HG03045 (cell line): ENCODE results near the gene ADGRF1.
"Not testable (repeated sequence)": the region's sequence is repeated elsewhere in the genome, so short reads cannot be mapped to it uniquely, and the experiment has no call there.

Experiments used
- ATAC-seq: cut with Tn5 transposase; IDR thresholded peaks from one replicate; pipeline ENCODE4 v1.9.1; 2021; ENCODE audit warnings: mild to moderate bottlenecking, moderate library complexity; ENCODE audit not compliant: unreplicated experiment

The ADGRF1 gene

GRCh38 chr6:47042275-47042791 is at the start of gene ADGRF1:
Gene ADGRF1, minus strand, starts transcription at chr6:47042332. Its CDS starts 13,271 bp downstream, at chr6:47029061.
- ATAC-seq, result no peak

- no peak for ATAC-seq
Measured at GRCh38 chr6:47090881-47091280, 48.7 kb upstream of the ADGRF1 start.

- not testable (repeated sequence) for ATAC-seq
Measured at GRCh38 chr6:47089473-47089872, 47.3 kb upstream of the ADGRF1 start.

GRCh38 chr6:47086051-47086770 is 44.1 kb upstream of the ADGRF1 start:
- ATAC-seq, result no peak

DNA sequence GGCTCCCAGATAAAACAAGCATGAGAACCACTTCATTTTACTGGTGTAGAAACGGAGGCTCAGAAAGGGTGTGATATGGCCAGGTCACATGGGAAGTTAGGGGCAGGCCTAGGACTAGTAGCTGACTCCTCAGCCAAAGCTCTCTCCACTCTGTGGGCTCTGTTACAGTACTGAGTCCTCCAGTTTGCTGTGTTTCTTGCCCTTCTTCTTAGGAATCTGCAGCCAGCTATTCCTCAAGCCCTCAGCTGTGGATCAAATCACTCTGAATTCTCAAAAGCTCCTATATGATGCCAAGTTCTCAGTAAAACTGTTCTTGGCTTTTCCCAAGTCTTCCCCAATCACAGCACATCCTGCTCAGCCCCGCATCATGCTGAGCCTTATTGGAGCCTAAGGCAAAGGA is 42.5 kb upstream of the ADGRF1 start:
- ATAC-seq, result no peak

- ATAC-seq, result no peak
Measured at GRCh38 chr6:47083586-47084047, 41.5 kb upstream of the ADGRF1 start.

- no peak for ATAC-seq
Measured at GRCh38 chr6:47080083-47080596, 38.0 kb upstream of the ADGRF1 start.

DNA sequence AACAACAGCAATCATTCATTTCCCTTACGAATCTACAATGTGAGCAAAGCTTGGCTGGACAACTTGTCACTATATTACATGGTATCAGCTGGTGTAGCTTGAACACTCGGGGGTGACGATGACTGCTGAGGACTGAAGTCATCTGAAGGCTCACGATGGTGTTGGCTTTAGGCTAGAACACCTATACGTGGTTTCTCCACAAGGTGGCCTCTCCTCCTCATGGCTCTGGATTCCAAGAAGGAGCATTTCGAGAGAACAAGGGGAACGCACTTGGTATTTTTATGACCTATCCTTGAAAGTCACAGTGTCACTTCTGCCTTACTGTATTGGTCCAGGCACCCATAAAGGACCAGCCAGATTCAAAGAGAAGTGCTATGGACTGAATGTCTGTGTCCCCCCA is 37.5 kb upstream of the ADGRF1 start:
- ATAC-seq, result no peak

DNA sequence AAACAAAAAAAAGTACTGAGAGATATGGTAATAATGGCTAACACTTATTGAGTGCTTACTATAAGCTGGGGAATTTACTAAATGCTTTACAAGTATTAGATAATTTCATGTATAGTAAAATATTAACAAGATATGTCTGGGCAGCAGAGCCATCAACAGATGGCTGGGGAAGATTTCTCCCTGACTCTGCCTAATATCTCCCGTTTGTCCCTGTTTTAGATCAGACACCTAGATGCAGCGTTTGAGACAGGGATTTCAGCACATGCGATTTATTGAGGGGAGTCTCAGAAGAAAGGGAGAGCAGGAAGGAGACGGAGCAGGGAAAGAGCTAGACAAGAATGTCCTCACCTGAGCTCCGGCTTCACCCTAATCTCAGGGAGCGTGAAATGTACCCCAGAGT is 36.9 kb upstream of the ADGRF1 start:
- no peak for ATAC-seq

- no peak for ATAC-seq
Measured at GRCh38 chr6:47076422-47077344, 34.6 kb upstream of the ADGRF1 start.

DNA sequence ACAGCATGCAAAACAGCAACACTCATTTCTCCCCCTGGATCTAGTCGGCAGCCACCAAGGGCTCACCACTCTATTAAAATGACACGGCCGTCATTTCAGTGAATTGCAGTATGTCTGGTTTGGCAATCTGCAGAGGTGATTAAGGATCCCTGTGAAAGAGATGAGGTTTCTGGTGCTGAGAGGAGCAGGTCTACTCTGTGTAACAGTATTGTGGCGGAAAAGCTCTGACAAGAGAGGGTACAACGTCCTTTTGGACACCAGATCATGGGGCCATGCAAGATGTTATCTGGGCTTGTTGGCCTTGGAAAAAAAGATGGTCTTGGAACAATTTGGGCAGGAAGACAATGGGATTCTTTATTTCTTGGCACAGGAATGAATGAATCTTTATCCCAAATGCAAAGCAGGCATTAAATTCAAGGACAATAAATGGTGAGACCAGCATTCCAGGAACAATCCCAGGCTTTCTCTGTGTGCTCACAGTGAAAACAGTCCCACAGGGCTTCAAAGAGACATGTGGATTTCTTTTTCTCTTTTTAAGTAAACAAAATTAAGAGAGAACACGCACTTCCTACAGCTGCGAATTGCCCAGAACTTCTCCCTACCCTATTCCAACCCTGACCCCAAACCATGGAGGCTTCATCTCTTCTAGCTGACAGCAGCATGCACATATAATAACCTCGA is 33.7 kb upstream of the ADGRF1 start:
- ATAC-seq, result no peak

GRCh38 chr6:47075168-47075567 is 33.0 kb upstream of the ADGRF1 start:
- ATAC-seq, result no peak

DNA sequence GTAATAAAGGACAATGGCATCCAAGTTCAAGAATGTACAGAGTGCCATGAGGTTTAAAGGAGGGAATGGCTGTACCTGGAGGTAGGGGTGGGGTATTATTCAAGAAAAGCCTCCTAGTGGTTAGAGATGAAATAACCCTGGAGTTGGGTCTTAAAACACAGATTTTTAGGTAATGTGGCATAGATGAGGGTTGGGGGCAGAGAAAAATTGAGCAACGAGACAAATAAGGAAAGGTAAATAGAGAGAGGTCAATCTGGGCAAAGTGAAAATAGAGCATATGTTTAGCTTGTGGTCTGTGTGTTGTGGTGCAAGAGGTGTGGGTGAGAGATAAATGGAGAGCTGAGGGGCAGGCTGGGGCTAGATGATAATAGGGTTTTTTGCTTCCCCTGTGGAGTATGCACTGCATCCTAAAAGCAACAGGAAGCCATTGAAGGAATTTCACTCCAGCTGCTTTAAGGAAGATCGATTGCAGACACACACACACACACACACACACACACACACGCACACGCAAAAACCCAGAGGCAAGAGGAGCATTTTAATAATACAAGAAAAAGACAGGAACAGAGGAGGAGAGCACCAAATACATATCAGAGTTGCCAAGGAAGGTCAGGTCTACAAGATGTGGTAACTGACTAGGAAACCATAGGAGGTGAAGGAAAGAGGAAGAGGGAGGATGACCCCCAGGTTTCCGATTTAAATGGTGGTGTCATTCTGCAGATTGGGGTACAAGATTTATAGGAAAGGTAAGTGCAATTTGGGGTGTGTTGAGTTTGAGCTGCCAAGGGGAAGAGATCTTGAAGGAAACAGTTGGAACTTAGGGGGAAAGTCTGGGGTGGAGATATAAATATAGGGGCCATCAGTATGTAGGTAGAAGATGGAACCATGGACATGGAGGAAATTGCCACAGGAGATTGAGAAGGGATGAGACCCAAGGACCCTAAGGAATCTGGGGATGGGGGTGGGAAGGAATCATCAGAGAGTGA is 31.3 kb upstream of the ADGRF1 start:
- ATAC-seq, result no peak

DNA sequence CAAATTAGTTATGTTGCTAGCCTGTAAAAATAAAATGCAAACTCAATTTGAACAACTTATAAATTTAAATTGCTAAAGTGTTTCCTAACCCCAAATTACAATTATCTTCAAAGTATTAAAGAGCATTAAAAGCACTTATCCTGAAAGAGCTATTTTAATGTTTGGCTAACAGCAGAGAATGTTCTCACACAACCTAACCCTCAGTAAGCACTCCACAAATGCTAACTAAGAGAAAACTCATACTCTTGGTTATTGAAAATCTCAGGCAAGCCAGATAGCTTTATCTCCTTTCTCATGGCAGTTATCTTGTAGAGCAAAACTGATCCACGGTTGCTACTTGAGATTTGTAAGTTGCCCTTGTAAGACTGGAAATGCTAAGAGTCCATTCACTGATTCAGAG is 30.5 kb upstream of the ADGRF1 start:
- ATAC-seq, result no peak

DNA sequence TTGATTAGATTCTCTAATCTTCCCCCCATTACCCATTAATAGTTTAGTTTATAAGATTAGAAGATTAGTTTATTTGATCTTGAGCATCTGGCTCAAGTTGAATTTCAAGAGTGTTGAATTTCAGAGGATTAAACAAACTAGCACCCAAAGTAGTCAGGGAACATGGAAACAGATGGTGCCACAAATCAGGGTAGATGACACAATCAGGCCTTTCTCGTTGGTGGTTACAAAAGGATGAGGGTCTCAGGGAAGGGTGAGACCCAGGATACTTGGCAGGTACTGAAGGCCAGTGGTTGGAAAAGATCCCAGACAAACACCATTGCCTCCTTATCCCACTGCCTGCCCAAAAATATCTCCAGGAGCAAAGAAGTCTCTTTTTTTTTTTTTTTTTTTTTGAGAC is 29.5 kb upstream of the ADGRF1 start:
- no peak for ATAC-seq

DNA sequence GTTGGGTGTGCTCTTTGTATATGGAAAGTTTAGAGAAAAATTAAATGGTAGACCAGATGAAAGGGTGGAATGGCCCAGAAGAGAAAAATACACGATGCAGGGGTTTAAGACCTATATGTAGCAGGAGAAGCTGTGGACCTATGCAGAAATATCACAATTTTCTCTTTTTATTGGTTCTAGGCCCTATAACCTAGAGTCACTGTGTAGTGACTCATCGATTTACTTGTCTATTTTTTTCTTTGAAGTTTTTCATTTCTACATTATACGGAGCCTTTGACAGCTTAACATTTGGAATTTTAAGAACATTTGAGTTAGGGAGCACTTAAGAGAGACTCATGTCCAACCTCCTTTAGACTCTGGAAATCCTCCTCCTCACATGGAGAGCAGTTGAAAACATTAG is 28.3 kb upstream of the ADGRF1 start:
- ATAC-seq, result no peak

DNA sequence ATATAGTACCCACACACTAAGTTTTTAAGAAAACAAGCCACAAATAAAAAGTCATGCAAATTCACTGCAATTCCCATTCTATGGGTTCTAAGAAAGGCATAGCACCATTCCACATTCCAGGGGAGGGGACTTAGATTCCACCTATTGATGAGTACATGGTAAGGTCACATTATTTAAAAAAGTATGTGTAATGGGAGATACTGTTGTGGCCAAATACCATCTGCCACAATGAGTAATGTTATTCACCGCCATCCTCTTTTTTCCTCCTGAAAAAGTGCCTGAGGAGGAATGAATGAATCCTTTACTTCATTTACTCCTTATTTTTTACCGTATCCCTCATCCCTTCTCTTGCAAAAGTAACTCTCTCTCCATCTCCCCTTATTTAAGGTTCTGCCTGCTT is 27.0 kb upstream of the ADGRF1 start:
- ATAC-seq, result no peak

DNA sequence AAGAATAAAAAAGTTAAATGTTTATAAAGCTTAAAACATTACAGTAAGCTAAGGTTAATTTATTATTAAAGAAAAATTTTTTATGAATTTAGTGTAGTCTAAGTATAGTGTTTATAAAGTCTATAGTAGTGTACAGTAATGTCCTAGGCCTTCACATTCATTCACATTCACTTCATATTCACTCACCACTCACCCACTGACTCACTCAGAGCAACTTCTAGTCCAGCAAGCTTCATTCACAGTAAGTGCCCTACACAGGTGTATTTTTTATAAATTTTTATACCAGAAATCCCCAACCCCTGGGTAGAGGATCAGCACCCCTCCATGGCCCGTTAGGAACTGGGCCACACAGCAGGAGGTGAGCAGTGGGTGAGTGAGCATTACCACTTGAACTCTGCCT is 24.3 kb upstream of the ADGRF1 start:
- no peak for ATAC-seq

GRCh38 chr6:47064274-47064673 is 22.1 kb upstream of the ADGRF1 start:
- no peak for ATAC-seq

DNA sequence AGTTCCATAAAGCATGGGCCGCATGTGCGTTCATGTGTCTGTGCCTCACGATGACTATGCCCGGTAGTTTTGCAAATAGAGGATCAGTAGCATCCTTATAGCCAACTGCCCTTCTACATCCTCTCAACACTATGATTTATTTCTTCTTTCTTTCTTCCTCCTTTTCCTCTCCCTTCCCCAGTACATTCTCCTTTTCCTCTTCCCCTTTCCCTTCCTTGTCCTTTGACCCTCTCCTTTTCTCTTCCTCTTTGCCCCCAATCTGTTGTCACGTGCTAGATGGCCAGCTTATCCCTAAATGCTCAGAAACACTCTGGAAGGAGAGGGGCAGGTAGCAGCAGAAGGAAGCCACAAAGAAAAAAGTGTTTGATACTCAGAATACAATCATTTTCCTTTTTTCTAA is 20.2 kb upstream of the ADGRF1 start:
- ATAC-seq, result no peak
